HG02678 (cell line): Measurements from ENCODE around the gene UCKL1.
A peak's percentile ranks its signal among the peaks of the same experiment; 100 is the strongest.
"Not testable (repeated sequence)": the region's sequence is repeated elsewhere in the genome, so short reads cannot be mapped to it uniquely, and the experiment has no call there.

Source experiments
- ATAC-seq: cut with Tn5 transposase; IDR thresholded peaks from one replicate; pipeline ENCODE4 v1.9.1; 2021; ENCODE audit warnings: mild to moderate bottlenecking, moderate library complexity; ENCODE audit not compliant: unreplicated experiment

UCKL1 gene

DNA sequence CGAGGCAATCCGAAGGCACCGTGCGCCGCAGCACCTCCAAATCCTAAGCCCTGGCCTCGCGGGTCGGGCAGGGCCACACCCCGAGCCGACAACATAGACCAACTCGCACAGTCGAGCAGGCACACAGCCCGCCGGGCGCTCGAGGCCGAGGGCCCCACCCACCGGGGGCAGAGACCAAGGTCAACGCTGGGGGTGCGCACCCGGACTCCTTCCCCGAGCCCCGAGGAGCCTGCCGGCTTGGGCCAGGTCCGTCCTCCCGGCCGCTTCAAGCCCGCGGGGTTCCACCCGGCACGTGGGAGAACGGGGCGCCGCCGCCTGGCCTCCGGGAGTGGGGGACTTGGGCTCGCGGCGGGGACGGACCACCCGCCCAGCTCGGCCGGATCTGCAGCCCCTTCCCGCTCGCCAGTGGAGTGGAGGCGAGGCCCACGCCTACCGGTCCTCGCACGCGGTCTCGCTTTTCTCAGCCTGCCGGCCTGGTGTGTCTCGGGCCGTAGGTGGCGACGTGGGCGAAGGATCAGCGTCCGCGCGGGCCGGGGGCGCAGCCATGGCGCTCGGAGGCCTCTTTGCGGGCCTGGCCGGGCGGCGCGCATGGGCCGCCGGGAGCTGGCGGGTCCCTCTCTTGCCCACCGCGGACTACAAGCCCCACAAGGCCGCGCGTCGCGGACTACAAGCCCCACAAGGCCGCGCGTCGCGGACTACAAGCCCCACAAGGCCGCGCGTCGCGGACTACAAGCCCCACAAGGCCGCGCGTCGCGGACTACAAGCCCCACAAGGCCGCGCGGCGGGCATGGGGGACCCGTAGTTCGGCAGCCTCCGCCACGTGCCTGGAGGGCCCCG is at the start of gene UCKL1:
UCKL1 (minus strand) TSS at position 590 of the 837 bp plus-strand sequence; CDS start at position 546, 44 bp downstream.
- ATAC-seq = peak; percentile 74

DNA sequence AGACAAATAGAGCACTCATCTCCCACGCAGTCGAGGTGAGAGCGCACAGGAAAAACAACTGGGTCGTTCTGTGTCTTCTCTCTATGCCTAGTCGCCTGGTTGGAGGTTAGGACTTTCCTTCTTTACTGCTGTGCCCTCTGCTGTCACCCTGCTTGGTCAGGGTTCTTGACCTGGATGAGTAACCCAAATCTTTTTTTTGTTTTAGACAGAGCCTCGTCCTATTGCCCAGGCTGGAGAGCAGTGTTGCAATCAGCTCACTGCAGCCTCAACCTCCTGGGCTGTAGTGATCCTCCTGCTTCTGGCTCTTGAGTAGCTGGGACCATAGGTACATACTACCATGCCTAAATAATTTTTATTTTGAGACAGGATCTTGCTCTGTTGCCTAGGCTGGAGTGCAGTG is 49.2 kb upstream of the UCKL1 start:
- no peak for ATAC-seq

DNA sequence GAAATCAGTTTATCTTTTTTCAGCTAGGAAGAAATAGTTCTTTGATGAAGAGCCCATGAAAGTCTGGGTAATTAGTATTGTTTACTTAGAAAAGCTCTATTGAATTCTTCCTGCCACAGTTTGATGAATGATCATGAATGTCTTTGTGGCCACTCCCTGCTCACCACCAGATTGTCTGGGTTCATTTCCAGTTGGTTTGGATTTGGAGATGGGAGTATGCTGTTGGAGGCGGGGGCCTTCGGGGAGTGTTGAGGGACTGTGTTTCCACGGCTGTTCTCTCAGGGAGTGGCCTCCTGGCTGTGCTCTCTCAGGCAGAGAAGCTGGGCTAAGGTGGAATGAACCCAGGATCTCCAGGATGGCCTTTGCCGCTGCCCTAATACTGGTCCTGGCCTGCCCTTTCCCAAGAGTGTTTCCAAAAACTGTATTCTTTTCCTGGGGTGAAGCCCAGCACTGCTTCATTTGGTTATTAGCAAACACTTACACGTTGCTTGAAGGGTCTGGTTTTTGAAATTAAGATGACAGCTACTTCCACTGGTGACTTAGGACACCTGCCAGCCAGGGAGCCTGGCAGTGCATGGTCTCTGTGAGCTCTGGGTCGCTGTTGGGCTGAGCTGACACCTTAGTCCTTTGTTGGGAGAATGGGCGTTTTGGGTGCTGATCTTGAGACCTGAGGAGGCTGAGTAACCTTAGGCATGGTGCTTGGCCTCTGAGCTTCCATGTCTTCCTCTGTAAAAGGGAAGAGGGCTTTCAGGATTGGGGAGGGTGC is 47.9 kb upstream of the UCKL1 start:
- no peak for ATAC-seq

DNA sequence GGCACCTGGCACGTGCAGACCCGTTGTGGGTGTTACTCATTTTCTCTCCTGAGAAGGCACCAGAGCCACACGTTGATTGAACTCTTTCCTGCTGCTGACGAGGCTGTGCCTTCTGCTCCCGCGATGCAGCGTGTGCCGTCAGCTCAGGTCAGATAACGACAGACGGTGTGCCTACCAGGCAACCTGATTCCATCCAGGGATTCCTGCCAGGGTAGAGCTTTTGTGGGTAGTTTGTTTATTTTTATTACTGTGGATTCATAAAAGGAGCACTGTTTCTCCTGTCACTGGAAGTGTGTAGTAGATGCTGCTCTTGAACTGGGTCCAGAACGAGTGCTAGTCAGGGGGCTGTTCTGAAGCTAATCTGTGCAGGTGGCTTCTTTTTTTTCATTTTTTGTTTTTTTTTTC is 45.4 kb upstream of the UCKL1 start:
- no peak for ATAC-seq

DNA sequence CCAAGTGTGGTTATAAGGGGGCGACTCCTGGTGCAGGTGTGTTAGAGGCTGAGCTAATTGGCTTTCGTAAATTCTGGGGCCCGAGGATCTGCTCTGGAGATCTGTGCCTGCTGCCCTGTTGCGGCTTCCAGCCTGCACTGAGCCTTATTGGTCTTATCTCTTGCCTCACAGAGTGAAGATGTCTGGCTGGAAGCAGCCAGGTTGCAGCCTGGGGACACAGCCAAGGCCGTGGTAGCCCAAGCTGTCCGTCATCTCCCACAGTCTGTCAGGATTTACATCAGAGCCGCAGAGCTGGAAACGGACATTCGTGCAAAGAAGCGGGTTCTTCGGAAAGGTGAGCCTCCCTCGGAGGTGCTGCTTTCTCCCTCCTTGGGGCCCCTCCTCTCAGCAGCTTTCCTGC is 44.7 kb upstream of the UCKL1 start:
- no peak for ATAC-seq

DNA sequence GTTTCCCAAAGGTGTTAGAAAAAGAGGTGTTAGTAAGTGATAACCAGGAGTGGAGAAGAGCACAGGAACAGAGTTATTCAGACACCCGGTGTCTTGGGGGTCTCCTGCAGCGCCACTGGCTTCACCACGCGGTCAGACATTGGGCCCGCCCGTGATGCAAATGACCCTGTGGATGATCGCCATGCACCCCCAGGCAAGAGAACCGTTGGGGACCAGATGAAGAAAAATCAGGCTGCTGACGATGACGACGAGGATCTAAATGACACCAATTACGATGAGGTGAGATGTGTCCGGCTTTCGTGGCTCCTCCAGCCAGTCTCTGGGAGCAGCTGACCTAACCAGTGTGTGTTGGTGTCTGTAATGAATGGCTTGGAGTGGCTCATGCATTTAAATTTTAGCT is 26.7 kb upstream of the UCKL1 start:
- ATAC-seq = no peak

DNA sequence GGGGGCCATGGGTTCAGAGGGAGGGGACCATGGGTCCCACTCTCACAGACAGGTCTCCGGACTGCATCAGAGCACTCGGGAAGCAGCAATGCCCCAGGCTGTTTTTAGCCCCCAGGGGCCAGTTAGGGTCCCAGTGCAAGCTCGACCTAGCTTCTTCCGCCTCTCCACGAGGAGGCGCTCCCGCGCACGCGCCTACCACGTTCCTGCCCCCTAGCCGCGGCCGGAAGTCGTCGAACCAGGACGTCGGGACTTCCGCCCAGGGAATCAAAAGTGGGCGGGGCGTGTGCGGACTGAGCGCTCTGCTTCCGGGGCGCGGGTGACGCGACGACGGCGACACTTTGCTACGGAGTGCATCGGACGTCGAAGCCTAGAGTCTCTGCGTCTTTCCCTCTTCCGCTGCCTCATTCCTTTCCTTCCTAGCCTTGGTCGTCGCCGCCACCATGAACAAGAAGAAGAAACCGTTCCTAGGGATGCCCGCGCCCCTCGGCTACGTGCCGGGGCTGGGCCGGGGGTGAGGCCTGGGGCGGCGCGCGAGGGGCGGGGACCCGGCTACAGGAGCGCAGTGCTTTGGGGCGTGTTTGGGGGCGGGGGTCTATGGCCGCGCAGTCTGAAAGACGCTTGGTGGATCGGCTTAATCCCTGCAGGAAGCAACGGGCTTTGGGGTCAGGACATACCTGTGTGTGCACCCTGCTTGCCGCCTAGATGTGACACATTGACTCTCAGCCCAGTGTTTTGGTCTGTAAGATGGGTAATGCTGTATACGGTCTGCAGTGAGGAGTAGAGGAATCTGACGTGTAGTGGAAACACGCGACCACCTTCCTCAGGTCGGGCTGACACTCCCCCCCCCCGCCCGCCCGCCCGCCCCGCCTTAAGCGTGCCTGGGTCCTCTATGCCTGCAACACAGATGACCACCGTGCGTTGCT is 24.9 kb upstream of the UCKL1 start, which contains the start of gene PRPF6:
PRPF6 (plus strand) TSS at position 327 of the 923 bp plus-strand sequence; CDS start at position 441, 114 bp downstream.
- peak; percentile 59 for ATAC-seq

DNA sequence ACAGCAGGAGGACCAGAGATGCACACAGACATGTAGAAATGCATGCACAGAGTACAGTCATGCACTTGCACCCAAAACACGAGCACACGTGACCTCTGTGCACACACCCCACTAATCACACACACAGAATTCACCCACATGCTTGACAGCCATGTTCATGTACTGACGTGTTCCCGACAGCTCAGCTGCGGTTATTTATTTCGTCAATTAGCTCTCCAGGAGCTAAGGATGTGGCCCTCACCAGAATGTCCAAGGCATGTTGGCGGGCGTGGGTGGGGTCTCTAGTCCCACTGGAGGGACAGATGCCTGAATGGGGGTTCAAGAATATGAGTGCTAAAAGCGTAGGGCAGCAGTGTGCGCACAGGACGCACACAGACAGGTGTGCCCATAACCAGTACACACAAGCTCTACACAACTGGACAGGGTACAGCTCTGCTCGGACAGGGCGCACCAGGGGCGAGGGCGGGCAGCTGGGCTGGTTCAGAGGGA is 24.1 kb upstream of the UCKL1 start:
- ATAC-seq = peak; percentile 5

DNA sequence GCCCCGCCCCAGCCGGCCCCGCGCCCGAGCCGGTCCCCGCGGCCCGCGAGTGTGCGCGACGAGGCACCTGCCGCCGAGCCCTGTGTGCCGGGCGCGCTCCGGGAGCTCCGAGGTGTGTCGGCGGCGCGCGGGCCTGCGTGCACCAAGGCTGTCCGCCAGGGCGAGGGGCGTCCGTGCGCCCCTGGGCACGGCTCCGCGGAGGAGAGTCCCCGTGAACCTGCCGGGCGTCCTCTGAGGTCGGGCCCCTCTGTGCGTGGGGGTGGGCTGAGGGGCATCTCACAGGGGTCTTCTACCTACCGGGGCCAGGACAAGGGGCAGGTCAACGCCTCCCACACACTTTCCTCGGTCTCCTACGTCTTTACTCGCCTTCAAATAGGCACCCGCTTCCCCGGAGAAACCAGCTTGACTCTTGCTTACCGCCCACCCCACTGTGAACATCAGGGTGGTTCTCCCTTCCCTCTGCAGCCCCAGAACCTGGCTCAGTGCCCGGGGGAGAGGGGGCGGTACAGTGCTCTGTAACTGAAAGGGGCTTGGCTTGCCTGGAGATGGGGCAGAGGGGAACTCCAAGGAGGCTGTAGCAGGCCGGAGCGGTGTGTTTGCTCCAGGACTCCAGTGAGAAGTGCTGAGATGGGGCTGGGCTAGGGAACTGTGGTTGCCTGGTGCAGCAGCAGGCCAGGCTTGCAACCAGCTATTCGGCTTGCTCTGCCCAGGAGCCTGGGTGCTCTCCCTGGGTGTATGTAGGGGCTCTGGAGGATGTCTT is 23.5 kb upstream of the UCKL1 start, which contains the start of gene SAMD10:
SAMD10 (minus strand) TSS at position 86 of the 760 bp plus-strand sequence. CDS start 175 bp downstream, outside the sequence.
- ATAC-seq = peak; percentile 35

DNA sequence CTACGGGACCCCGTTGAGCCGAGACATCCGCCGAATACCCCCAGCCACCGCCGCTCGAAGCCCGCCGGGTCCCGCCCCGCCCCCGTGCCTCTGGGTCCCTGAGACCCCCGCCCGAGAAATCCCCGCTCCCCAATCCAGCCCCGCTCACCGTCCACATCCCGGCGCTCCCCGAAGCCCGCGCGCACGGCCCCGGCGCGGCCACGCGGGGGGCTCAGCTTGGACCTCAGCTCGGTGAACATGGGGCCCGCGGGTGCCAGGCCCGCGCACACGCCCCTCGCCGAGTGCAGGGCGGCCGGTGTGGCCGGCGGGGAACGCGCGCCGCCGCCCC is 23.0 kb upstream of the UCKL1 start:
- ATAC-seq = no peak

DNA sequence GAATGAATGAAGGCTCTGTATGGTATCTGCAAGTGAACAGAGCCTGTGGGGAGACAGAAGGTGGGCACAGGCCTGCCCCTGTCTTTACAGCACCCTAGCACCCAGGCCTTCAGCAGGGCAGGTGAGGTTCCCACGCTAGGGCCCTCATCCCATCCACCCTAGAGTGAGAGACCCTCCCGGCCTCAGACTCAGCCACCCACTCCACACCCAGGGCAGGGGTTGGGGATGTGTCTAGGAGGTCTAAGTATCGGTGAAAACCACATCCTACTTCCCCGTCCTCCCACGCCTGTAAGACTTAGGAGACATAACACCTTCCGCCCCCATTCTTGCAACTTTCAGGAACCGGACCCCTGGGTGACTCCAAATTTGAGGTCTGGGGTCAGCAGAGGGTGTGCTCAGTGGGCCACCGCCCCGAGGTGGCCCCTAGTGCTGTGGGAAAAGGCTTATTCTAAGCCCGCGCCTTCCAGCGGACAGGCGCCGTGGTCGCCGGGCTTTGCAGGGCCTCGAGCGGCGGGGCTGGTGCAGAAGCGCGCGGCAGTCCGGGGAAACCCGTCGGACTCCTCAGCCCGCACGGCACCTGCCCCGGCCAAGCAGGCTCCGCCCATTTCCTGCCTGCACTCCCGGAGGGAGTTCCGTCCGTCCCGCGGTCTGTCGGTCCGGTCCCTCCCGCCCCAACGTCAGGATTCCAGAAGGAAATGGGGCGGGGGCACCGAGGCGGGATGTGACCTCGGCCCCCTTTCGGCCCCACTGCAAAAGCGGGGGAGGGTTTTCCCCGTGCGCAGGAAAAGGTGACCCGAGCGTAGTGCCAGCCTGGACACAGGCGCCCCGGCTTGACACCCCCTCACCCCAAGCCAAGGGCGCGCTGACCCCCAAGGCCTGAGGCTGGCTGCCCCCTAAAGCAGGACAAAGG is 22.4 kb upstream of the UCKL1 start:
- ATAC-seq = peak; percentile 39

DNA sequence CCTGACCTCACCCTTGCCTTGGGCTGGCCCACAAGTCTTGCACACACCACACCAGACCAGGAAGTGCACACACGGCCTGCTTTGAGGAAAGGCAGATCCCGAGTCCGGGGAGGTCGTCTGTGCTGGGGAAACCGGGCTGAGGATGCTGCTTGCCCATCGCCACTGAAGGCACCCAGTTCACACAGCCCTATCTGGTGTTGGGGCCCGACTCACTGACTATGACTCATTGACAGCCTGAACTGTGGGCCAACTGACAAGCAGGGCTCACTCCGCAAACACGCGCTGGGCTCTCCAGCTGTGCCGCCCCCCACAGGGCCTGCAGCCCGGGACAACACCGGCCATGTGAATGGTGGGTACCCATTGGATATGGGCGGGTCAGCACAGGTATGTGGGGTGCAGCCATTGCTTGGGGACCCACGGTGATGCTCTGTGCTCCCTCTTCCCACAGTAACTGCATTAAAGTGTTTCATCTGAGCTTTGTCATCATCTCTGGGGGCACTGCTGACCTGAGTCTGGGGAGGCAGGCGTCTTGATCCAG is 21.6 kb upstream of the UCKL1 start:
- ATAC-seq = no peak

DNA sequence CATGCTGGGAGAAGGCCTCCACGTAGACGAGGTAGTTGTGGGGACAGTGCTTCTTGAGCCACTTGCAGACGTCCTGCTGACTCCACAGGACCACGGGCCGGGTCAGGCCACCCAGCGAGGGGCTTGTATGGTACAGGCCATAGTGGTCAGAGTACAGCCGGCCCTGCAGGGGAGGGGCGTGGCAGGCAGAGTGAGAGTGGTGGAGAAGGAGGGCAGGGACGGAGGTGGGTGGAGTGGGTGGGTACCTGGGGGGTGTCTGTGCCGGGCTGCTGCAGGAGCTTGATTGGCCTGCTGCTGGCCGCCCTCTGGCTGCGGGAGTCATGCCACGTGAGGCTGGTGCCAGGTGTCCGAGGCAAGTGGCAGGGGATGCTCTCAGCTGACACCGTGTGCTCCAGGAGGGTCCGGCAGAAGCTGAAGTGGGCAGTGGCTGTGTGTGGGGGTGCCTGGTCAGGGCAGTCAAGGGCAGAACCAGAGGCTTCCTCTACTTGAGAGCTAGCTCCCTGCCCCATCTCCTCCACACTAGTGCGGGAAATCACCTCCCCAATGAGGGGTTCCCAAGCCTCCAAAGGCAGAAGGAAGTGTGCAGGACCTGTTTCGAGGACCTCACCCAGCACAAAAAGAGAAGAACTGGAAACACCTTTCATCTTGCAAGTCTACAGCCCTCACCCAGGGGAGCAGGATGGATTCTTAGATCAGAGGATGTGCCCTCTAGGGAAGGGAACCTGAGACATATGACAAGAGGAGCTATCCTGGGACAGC is 20.9 kb upstream of the UCKL1 start:
- ATAC-seq = no peak

DNA sequence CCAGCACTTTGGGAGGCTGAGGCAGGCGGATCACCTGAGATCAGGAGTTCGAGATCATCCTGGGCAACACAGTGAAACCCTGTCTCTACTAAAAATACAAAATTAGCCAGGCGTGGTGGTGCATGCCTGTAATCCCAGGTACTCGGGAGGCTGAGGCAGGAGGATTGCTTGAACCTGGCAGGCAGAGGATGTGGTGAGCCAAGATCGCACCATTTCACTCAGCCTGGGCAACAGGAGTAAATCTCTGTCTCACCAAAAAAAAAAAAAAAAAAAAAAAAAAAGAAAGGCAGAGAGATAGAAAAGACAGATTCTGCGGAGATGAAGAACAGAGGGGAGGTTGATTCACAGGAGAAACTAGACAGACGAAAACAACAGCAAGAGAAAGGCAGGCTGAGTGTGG is 20.3 kb upstream of the UCKL1 start:
- not testable (repeated sequence) for ATAC-seq

DNA sequence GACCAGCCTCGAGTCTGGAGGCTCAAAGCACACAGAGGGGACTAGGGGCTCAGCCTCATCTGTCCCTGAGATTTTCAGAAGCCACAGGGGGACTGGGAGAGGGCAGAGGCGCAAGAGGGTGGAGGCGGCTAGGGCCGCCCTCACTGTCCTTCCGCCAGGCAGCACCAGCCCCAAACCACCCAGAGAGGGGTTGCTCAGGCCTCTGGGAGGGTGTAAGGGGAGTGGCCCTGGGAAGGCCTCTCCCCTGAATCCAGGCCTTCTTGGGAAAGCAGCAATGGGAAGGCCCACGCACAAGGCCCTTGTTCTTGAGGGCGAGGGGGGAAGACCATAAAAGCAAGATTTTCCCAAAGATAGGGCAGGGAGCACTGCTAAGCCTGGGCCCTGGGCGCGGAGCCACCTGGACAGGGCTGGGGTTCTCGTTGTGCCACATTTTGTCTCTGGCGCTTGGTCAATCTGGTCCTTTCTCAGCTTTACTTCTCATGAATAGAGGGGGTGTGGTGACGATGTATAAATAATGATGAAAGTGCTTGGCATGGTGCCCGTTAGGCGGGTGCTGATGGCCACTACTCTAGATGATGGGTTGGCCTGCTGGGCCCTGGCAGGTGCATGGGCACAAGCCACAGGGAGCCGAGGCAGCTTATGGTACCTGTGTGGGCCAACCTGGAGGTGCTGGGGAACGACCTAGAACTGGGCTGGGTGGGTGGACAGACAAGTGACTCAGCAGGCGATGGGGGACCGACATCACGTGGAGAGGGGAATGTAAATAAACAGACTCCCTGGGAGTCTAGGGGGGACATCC is 18.4 kb upstream of the UCKL1 start:
- ATAC-seq = no peak

DNA sequence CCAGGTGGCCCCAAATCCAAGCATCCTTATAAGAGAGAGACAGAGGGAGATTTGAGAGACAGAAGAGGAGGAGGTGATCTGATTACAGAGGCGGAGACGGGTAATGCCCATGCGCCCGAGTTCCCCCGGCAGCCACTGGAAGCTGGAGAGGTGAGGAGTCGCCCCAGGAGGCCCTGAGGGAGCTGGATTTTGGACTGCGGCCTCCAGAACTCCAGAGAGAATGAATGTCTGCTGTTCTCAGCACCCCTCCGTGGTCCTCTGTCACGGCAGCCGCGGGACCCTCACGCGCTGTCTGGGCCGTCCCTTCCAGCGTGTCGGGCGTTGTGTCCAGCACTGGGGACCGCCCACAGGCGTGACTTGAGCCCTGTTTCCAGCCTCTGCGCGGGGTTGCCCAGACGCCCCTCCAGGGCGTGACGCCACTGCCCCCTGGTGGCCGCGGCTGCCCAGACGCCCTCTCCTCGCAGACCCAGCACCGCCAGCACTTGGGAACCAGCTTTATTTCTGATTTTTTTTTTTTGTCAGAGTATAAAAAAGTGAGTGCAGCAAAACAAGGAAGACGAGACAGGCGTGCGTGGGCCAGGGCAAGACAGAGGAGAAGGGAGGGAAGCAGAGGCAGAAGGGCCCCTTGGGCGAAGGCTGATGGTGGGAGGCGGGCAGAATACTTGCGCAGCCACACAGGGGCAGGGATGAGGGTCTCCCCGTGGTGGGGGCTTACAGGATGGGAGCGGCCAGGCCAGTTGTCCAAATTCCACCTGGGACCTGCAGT is 17.6 kb upstream of the UCKL1 start:
- ATAC-seq = no peak

DNA sequence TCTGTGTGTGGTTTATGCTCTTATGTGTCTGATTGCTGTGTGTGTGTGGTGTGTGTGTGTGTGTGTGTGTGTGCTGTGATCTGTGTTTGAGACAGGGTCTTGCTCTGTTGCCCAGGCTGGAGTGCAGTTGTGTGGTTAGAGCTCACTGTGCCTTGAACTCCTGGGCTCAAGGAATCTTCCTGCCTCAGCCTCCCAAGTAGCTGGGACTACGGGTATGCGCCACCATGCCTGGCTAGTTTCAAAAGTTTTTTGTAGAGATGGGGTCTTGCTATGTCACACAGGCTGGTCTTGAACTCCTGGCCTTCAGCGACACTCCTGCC is 16.9 kb upstream of the UCKL1 start:
- ATAC-seq = no peak
